ENCODE data around the gene LRMDA. TPM values are rescaled to one million over a fixed set of nuclear protein-coding genes. Genes with fewer than 3 reads are reported as not detected.

LRMDA gene
- total RNA-seq, 4 donors from 2014 or later = 7.3 to 20.1 (median 8.4) TPM

- 91 to 92% methylated on average over 2 of the region's 2 CpGs for WGBS, 2 donors (ENCODE audit: low coverage in 1 of 2)
- Histone ChIP-seq H3K36me3 (no peaks in the 10 kb centered on the region), H3K4me1 (no peaks in the 10 kb centered on the region), H3K4me3 (no peak overlapping the region), H3K9me3 (no peaks in the 10 kb centered on the region), H3K27ac (no peak overlapping the region), H3K27me3 (no peaks in the 10 kb centered on the region)
- TF ChIP-seq POLR2A (IDR thresholded peaks at IDR 0.05) = no peak
- ATAC-seq = no peak
Observed at GRCh38 chr10:75875740-75876139, 444.3 kb downstream of the LRMDA start.

- WGBS, 2 donors (ENCODE audit: low coverage in 1 of 2) = 79% methylated on average over 2 of the region's 3 CpGs; no CpG with 5 or more reads in 1 of the 2 donors
- no peak for ATAC-seq
Observed at GRCh38 chr10:75876710-75877109, 445.3 kb downstream of the LRMDA start.

GRCh38 chr10:75877877-75878276 is 446.5 kb downstream of the LRMDA start:
- Histone ChIP-seq H3K4me3 (no peak overlapping the region), H3K27me3 (no peaks in the 10 kb centered on the region), H3K36me3 (no peaks in the 10 kb centered on the region), H3K9me3 (no peaks in the 10 kb centered on the region), H3K27ac (no peak overlapping the region), H3K4me1 (no peaks in the 10 kb centered on the region)
- TF ChIP-seq POLR2AphosphoS5 (IDR thresholded peaks at IDR 0.05) = no peak
- TF ChIP-seq CTCF (IDR thresholded peaks at IDR 0.05) = no peak
- TF ChIP-seq POLR2A (IDR thresholded peaks at IDR 0.05) = no peak
- TF ChIP-seq EP300 (IDR thresholded peaks at IDR 0.05) = no peak
- ATAC-seq = no peak
- WGBS, 2 donors (ENCODE audit: low coverage in 1 of 2) = 90 to 100% methylated on average over 4 to 5 of the region's 7 CpGs

More at GRCh38 chr10:75876710-75877109, 445.3 kb downstream of the LRMDA start:
- no peaks in the 10 kb centered on the region for H3K36me3 ChIP-seq
- no peak overlapping the region for H3K4me3 ChIP-seq
- no peaks in the 10 kb centered on the region for H3K4me1 ChIP-seq
- H3K27me3 ChIP-seq = no peaks in the 10 kb centered on the region
- H3K27ac ChIP-seq = no peak overlapping the region
- no peak for TF ChIP-seq EP300 (IDR thresholded peaks at IDR 0.05)
- no peak for TF ChIP-seq POLR2AphosphoS5 (IDR thresholded peaks at IDR 0.05)
- no peak for TF ChIP-seq POLR2A (IDR thresholded peaks at IDR 0.05)
- no peak for TF ChIP-seq CTCF (IDR thresholded peaks at IDR 0.05)
- H3K9me3 ChIP-seq = no peaks in the 10 kb centered on the region

- Histone ChIP-seq H3K4me1 (no peaks in the 10 kb centered on the region), H3K27me3 (no peaks in the 10 kb centered on the region), H3K36me3 (no peaks in the 10 kb centered on the region), H3K27ac (no peak overlapping the region), H3K4me3 (no peak overlapping the region), H3K9me3 (no peaks in the 10 kb centered on the region)
- no peak for TF ChIP-seq CTCF (IDR thresholded peaks at IDR 0.05)
- no peak for TF ChIP-seq POLR2AphosphoS5 (IDR thresholded peaks at IDR 0.05)
- TF ChIP-seq EP300 (IDR thresholded peaks at IDR 0.05) = no peak
- TF ChIP-seq POLR2A (IDR thresholded peaks at IDR 0.05) = no peak
- ATAC-seq = no peak
- WGBS, 2 donors (ENCODE audit: low coverage in 1 of 2) = 94 to 100% methylated on average over 1 to 2 of the region's 2 CpGs
Observed at GRCh38 chr10:75878586-75878985, 447.2 kb downstream of the LRMDA start.

GRCh38 chr10:75880031-75880775 is 448.8 kb downstream of the LRMDA start:
- ATAC-seq = no peak
- TF ChIP-seq POLR2A (IDR thresholded peaks at IDR 0.05) (no peak), EP300 (IDR thresholded peaks at IDR 0.05) (no peak), POLR2AphosphoS5 (IDR thresholded peaks at IDR 0.05) (no peak), CTCF (IDR thresholded peaks at IDR 0.05) (no peak)
- H3K4me3 ChIP-seq = no peak overlapping the region
- 61 to 74% methylated on average over 3 to 4 of the region's 4 CpGs for WGBS, 2 donors (ENCODE audit: low coverage in 1 of 2)
- H3K9me3 ChIP-seq = no peaks in the 10 kb centered on the region
- no peaks in the 10 kb centered on the region for H3K36me3 ChIP-seq
- no peak overlapping the region for H3K27ac ChIP-seq
- H3K27me3 ChIP-seq = no peaks in the 10 kb centered on the region
- no peaks in the 10 kb centered on the region for H3K4me1 ChIP-seq
